HPDE6-E6E7 (cell line): ENCODE data around the gene AKAP13.
"Not testable (repeated sequence)": the region's sequence is repeated elsewhere in the genome, so short reads cannot be mapped to it uniquely, and the experiment has no call there.

ENCODE experiments used
- DNase-seq: peaks from one replicate; pipeline ENCODE4 v3.0.0; 2011; ENCODE audit warnings: missing footprints; ENCODE audit errors: extremely low spot score

AKAP13 gene

GRCh38 chr15:85350395-85350794 lies 30.0 kb upstream of the AKAP13 start:
- no peak for DNase-seq

GRCh38 chr15:85351501-85351900 lies 28.9 kb upstream of the AKAP13 start:
- DNase-seq = not testable (repeated sequence)

- no peak for DNase-seq
Measured at GRCh38 chr15:85351965-85352364, 28.4 kb upstream of the AKAP13 start.

GRCh38 chr15:85353516-85353915 lies 26.9 kb upstream of the AKAP13 start:
- DNase-seq = no peak

GRCh38 chr15:85354461-85354860 lies 25.9 kb upstream of the AKAP13 start:
- no peak for DNase-seq

- no peak for DNase-seq
Measured at GRCh38 chr15:85354948-85355347, 25.5 kb upstream of the AKAP13 start.

GRCh38 chr15:85356276-85356675 lies 24.1 kb upstream of the AKAP13 start:
- no peak for DNase-seq

GRCh38 chr15:85361323-85361722 lies 19.1 kb upstream of the AKAP13 start:
- no peak for DNase-seq

- no peak for DNase-seq
Measured at GRCh38 chr15:85362436-85363081, 17.8 kb upstream of the AKAP13 start.

- no peak for DNase-seq
Measured at GRCh38 chr15:85365980-85366379, 14.4 kb upstream of the AKAP13 start.

- no peak for DNase-seq
Measured at GRCh38 chr15:85367741-85368140, 12.7 kb upstream of the AKAP13 start.

GRCh38 chr15:85374831-85375230 lies 5.6 kb upstream of the AKAP13 start:
- no peak for DNase-seq

GRCh38 chr15:85377269-85377668 lies 3.1 kb upstream of the AKAP13 start:
- no peak for DNase-seq

- no peak for DNase-seq
Measured at GRCh38 chr15:85377986-85378385, 2.4 kb upstream of the AKAP13 start.

- DNase-seq = no peak
Measured at GRCh38 chr15:85379403-85380131, 836 bp upstream of the AKAP13 start.

GRCh38 chr15:85380812-85381642 lies 624 bp downstream of the AKAP13 start:
- DNase-seq = no peak

- DNase-seq = no peak
Measured at GRCh38 chr15:85381850-85382751, 1.7 kb downstream of the AKAP13 start.

- no peak for DNase-seq
Measured at GRCh38 chr15:85382942-85383341, 2.5 kb downstream of the AKAP13 start.

- no peak for DNase-seq
Measured at GRCh38 chr15:85383470-85384148, 3.2 kb downstream of the AKAP13 start.

- DNase-seq = no peak
Measured at GRCh38 chr15:85386261-85386660, 5.9 kb downstream of the AKAP13 start.
